ENCODE results near the gene RFX8. TPM values are rescaled to one million over a fixed set of nuclear protein-coding genes. Genes with fewer than 3 reads are reported as not detected.
"Not testable (repeated sequence)": the region's sequence is repeated elsewhere in the genome, so short reads cannot be mapped to it uniquely, and the experiment has no call there.

Gene RFX8
- 4.4 and 6.6 TPM in 2 replicates for total RNA-seq

GRCh38 chr2:101474731-101475384, at the start of gene RFX8:
RFX8 (minus strand) TSS chr2:101475112; CDS start chr2:101466848, 8,264 bp downstream.
- intact Hi-C loops (cut with micrococcal nuclease): loop anchor here (1.0 to 10.0 kb wide), 8 partner anchors 77 to 352 kb away; partner anchors contain the start of genes CNOT11, MAP4K4 and RNF149

- intact Hi-C loops (cut with micrococcal nuclease): no loop called here
Observed at GRCh38 chr2:101521487-101521886, 46.6 kb upstream of the RFX8 start.

- intact Hi-C loops (cut with micrococcal nuclease): no loop called here
Observed at GRCh38 chr2:101520246-101520645, 45.3 kb upstream of the RFX8 start.

DNA sequence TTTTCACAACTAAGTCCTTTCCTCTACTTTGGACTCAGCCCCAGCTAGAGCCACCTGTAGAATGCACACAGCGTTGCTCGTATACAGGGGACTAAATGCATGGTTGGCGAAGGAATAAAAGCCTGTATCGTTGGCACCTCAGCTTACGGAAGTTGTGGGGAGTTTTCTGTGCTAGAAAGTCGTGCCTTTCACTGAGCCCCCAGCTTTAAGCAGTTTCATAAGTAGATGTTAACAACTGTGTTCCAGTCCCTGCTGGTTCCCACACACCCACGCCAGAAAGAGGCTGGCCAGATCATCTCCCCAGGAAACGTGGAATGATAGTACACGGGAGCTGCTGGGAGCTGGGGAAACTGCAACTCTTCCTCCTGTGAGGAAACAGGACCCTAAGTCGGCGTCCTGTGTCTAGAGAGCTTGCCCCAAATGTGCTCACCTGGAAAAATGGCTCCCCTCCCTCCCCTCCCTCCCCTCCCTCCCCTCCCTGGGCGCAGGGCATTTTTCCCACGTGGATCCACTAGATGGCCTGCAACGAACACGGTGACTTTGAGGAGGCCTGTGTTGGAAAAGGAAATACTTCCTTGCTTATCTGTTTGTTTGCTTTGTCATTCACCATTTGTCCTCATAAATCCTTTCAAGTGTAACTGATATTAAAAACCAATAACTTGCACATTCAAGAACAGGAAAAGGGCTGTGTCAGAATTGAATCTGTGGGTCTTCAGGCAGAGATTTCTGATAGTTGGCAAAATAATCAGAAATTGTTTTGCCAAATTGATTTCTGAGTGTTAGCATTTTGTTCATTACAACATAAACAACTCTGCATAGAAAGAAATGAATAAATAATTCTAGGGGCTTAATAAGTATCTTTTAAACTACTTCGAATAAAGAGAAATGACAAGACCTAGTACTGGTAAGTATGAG, 43.9 kb upstream of the RFX8 start:
- intact Hi-C loops (cut with micrococcal nuclease): loop anchor here (5.0 kb wide), 1 partner anchor 53 kb away; no protein-coding TSS in a partner anchor

DNA sequence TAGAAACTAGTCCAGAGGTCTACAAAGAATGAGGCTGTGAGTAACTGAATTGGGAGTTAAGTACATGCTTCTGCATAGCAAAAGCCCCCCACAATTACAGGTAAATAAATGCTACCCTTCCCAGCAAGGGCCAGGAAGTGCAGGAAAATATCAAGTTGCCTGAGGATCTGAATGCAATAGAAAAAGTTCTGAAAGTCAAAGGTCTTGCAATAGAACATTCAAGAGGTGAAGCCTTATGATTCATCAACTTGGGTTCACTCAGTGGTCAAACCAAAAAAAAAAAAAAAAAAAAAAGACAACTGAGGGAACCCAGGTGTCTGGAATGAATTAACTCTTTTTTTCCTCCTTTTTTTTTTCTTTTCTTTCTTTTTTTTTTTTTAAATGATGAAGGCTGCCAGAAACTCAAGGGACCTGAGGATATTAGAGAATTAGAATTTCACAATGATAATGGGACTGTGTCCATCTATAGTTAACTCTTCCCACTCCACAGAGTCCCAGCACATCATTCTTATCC, 42.9 kb upstream of the RFX8 start:
- intact Hi-C loops (cut with micrococcal nuclease): loop anchor here (5.0 kb wide), 1 partner anchor 54 kb away; no protein-coding TSS in a partner anchor

GRCh38 chr2:101516823-101517690, 42.1 kb upstream of the RFX8 start:
- intact Hi-C loops (cut with micrococcal nuclease): loop anchor here (5.0 kb wide), 1 partner anchor 55 kb away; no protein-coding TSS in a partner anchor

DNA sequence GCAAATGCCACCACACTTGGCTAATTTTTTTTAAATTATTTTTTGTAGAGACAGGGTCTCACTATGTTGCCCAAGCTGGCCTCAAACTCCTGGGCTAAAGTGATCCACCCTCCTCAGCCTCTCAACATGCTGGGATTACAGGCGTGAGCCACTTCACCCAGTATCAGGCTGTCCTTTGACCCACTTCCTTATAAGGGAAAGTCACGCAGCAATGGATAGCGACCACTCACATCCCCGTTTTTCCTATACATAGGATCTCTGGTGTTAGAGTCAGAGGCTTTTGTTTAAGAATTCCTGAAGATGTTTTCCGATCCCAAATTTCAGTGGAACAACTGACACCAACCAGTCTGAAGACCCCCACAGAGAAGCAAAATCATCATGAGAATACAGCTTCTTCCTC, 41.4 kb upstream of the RFX8 start:
- intact Hi-C loops (cut with micrococcal nuclease): loop anchor here (5.0 kb wide), 1 partner anchor 56 kb away; no protein-coding TSS in a partner anchor

GRCh38 chr2:101515477-101515876, 40.6 kb upstream of the RFX8 start:
- intact Hi-C loops (cut with micrococcal nuclease): loop anchor here (5.0 kb wide), 1 partner anchor 57 kb away; no protein-coding TSS in a partner anchor

DNA sequence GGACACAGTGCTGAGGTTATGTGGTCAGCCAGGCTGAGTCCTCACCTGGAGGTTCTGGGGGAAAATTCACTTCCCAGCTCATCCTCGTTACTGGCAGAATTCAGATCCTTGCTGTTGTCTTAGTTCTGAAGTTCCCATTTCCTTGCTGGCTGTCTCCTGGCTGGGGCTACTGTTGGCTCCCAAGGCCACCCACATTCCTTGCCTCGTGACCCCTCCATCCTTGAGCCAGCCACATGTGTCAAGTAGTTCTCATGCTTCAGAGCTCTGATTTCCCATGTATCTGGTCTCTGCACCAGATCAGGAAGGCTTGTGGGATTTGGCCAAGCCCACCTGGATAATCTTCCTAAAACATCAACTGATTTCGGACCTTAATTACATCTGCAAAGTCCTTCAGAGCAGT, 38.1 kb upstream of the RFX8 start:
- intact Hi-C loops (cut with micrococcal nuclease): no loop called here

DNA sequence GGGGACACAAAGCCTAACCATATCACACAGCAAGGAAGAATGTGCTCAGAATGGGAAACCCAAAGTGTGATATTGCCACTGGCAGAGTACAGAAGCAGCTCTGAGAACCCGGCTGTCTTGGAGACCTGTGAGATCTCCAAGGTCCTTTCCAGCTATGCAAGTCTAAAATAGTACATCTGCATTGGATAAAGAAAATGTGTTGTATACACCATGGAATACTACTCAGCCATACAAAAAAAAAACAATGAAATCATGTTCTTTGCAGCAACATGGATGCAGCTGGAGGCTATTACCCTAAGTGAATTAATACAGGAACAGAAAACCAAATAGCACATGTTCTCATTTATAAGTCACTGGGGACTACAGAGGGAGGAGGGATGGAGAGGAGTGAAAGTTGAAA, 36.5 kb upstream of the RFX8 start:
- intact Hi-C loops (cut with micrococcal nuclease): no loop called here

GRCh38 chr2:101509499-101510284, 34.8 kb upstream of the RFX8 start:
- intact Hi-C loops (cut with micrococcal nuclease): no loop called here

- intact Hi-C loops (cut with micrococcal nuclease): no loop called here
Observed at GRCh38 chr2:101508636-101509035, 33.7 kb upstream of the RFX8 start.

- intact Hi-C loops (cut with micrococcal nuclease): not testable (repeated sequence)
Observed at GRCh38 chr2:101505276-101505675, 30.4 kb upstream of the RFX8 start.

GRCh38 chr2:101504744-101505143, 29.8 kb upstream of the RFX8 start:
- intact Hi-C loops (cut with micrococcal nuclease): not testable (repeated sequence)

DNA sequence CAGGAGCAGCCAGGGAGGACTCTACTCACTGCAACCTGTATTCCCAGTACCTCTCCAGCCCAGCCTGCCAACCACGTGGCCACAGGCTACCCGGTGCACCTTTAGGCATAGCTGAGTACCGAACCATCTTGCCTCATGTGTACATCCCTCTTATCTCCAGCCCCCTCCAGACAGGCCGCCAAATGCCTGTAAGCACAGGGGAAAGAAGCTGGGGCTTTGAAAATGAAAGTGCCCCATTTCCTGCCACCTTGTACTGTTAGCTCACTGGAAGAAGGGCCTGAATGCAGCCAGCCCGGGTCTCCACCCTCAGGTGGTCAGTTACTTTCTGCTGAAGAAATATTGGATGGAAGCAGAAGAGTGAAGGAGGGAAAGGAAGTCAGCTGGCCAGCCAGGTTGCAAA, 27.2 kb upstream of the RFX8 start:
- intact Hi-C loops (cut with micrococcal nuclease): no loop called here

DNA sequence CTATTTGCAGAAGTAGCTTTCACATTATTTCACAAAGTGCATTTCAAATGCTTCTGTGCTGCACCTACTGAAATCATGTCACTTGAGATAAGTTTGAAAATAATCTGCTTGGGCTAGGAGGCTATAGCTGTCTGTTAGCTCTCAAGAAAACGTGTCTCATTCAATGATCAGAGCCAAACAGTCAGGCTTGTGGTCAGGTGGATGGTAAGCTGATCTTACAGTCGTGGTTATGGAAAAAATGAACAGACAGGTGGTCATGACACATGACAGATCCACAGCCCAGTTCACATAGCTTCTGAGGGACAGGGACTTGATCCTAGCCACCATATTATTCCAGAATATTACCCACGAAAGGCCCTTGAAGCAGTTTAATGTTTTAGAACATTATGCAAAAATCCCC, 26.5 kb upstream of the RFX8 start:
- intact Hi-C loops (cut with micrococcal nuclease): no loop called here

DNA sequence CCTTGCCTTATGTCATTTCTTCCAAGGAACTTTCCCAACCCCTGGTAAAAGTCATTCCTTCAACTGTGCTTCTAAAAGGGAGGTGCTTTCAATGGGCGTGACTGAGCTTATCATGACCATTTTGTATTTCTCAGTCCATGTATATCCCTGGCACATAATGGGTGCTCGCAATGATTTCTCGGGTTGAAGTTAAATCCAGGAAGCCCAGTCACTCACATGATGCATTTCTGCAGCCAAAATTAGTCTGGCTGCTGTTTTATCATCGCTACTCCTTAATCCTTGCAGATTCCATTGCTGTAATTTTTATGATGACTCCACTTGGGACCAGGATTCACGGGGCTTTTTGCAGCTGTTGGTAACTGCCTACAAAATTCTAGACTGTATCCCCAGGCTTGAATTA, 25.9 kb upstream of the RFX8 start:
- intact Hi-C loops (cut with micrococcal nuclease): no loop called here

- intact Hi-C loops (cut with micrococcal nuclease): no loop called here
Observed at GRCh38 chr2:101500180-101500579, 25.3 kb upstream of the RFX8 start.

GRCh38 chr2:101496279-101496678, 21.4 kb upstream of the RFX8 start:
- intact Hi-C loops (cut with micrococcal nuclease): no loop called here

DNA sequence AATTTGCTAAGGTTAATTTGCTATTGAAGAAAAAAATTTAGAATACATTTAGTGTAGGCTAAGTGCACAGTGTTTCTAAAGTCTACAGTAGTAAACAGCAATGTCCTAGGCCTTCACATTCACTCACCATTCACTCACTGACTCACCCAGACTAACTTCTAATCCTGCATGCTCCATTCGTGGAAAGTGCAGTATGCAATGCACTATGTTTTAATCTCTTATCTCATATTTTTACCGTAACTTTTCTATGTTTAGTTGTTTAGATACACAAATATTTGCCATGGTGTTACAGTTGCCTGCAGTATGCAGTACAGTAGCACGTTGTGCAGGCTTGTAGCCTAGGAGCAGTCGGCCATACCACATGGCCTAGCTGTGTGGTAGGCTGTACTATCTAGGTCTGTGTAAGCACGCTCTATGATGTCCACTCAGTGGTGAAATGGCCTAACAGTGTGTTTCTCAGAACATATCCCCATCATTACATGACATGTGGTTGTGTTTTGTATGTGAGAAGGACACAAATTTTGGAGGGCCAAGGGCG, 18.1 kb upstream of the RFX8 start:
- intact Hi-C loops (cut with micrococcal nuclease): no loop called here
